ENCODE results near the gene GNG14.

GNG14 gene

GRCh38 chr19:12667731-12668302 lies 20.0 kb upstream of the GNG14 start:
- no peak for TF ChIP-seq TAF1 (IDR thresholded peaks at IDR 0.05; ENCODE audit: borderline replicate concordance, insufficient read depth, low read length)
- TF ChIP-seq POLR2AphosphoS5 (IDR thresholded peaks at IDR 0.05; ENCODE audit: low read depth, low read length): no peak
- TF ChIP-seq SIN3A (IDR thresholded peaks at IDR 0.05; ENCODE audit: borderline replicate concordance, insufficient read depth, low read length): no peak
- no peak for TF ChIP-seq FOXP2 (optimal IDR thresholded peaks at IDR 0.05; ENCODE audit: borderline replicate concordance, extremely low read depth, extremely low read length, insufficient read depth)
- TF ChIP-seq, protein P1, sequence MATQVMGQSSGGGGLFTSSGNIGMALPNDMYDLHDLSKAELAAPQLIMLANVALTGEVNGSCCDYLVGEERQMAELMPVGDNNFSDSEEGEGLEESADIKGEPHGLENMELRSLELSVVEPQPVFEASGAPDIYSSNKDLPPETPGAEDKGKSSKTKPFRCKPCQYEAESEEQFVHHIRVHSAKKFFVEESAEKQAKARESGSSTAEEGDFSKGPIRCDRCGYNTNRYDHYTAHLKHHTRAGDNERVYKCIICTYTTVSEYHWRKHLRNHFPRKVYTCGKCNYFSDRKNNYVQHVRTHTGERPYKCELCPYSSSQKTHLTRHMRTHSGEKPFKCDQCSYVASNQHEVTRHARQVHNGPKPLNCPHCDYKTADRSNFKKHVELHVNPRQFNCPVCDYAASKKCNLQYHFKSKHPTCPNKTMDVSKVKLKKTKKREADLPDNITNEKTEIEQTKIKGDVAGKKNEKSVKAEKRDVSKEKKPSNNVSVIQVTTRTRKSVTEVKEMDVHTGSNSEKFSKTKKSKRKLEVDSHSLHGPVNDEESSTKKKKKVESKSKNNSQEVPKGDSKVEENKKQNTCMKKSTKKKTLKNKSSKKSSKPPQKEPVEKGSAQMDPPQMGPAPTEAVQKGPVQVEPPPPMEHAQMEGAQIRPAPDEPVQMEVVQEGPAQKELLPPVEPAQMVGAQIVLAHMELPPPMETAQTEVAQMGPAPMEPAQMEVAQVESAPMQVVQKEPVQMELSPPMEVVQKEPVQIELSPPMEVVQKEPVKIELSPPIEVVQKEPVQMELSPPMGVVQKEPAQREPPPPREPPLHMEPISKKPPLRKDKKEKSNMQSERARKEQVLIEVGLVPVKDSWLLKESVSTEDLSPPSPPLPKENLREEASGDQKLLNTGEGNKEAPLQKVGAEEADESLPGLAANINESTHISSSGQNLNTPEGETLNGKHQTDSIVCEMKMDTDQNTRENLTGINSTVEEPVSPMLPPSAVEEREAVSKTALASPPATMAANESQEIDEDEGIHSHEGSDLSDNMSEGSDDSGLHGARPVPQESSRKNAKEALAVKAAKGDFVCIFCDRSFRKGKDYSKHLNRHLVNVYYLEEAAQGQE (IDR thresholded peaks at IDR 0.05; ENCODE audit: insufficient read depth in 1 of 2, low read depth in 2 of 2, low read length in 2 of 2): no peak

- TF ChIP-seq, protein P1 (IDR thresholded peaks at IDR 0.05; ENCODE audit: insufficient read depth in 1 of 2, low read depth in 2 of 2, low read length in 2 of 2): no peak
- TF ChIP-seq FOXP2 (optimal IDR thresholded peaks at IDR 0.05; ENCODE audit: borderline replicate concordance, extremely low read depth, extremely low read length, insufficient read depth) (no peak), SIN3A (IDR thresholded peaks at IDR 0.05; ENCODE audit: borderline replicate concordance, insufficient read depth, low read length) (no peak), TAF1 (IDR thresholded peaks at IDR 0.05; ENCODE audit: borderline replicate concordance, insufficient read depth, low read length) (no peak), POLR2AphosphoS5 (IDR thresholded peaks at IDR 0.05; ENCODE audit: low read depth, low read length) (no peak)
Measured at GRCh38 chr19:12668346-12668745, 19.5 kb upstream of the GNG14 start.

GRCh38 chr19:12668932-12669269 lies 18.9 kb upstream of the GNG14 start:
- TF ChIP-seq SIN3A (IDR thresholded peaks at IDR 0.05; ENCODE audit: borderline replicate concordance, insufficient read depth, low read length): no peak
- TF ChIP-seq, protein P1 (IDR thresholded peaks at IDR 0.05; ENCODE audit: insufficient read depth in 1 of 2, low read depth in 2 of 2, low read length in 2 of 2): no peak
- no peak for TF ChIP-seq POLR2AphosphoS5 (IDR thresholded peaks at IDR 0.05; ENCODE audit: low read depth, low read length)
- TF ChIP-seq TAF1 (IDR thresholded peaks at IDR 0.05; ENCODE audit: borderline replicate concordance, insufficient read depth, low read length): no peak
- TF ChIP-seq FOXP2 (optimal IDR thresholded peaks at IDR 0.05; ENCODE audit: borderline replicate concordance, extremely low read depth, extremely low read length, insufficient read depth): no peak

DNA sequence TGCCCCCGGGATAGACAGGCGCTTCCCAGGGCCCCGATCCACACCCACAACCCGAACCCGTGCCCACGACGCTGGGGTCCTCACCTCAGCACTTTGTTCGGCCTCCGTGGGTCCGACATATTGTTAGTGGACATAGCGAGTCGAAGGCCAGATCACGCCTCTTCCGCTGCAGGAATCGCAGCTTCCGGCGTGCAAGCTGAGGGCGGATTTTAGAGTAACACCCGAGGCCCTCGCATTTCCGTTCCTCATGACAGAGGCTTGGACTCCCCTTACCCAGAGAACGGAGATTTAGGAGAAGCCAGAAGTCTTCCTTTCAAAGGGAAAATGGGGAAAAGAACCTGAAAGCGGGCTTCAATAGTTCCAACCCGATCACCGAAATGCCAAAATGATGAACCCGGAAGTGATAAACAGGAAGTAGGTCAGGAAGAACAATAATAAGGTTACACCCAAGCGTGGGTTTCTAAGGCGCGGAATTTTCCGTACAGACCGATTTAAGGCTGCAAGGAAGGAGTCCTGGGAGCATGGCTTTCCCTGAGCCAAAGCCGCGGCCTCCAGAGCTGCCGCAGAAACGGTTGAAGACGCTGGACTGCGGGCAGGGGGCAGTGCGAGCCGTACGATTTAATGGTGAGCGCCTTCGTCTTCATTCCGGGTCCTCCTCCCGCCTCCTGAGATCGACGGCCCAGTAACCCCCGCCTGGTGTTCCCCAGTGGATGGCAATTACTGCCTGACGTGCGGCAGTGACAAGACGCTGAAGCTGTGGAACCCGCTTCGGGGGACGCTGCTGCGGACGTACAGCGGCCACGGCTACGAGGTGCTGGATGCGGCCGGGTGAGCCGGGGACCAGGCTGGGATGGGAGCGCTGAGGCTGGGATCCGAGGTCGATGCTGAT lies 18.3 kb upstream of the GNG14 start:
- TF ChIP-seq, protein P1 (IDR thresholded peaks at IDR 0.05; ENCODE audit: insufficient read depth in 1 of 2, low read depth in 2 of 2, low read length in 2 of 2): no peak
- TF ChIP-seq TAF1 (IDR thresholded peaks at IDR 0.05; ENCODE audit: borderline replicate concordance, insufficient read depth, low read length) (peak; percentile 57; the same call in 1 of the 2 replicates), FOXP2 (optimal IDR thresholded peaks at IDR 0.05; ENCODE audit: borderline replicate concordance, extremely low read depth, extremely low read length, insufficient read depth) (peak; percentile 37)

Data from PFSK-1 (cell line).